B cell (primary cell): ENCODE data around the gene FAM177A1. TPM values are rescaled to one million over a fixed set of nuclear protein-coding genes. Genes with fewer than 3 reads are reported as not detected.

Source experiments
- ATAC-seq: fragments of 200-7000 bp; cut with Tn5 transposase; one replicate; pipeline ENCODE4 v1.10.0; 2021; ENCODE audit warnings: low read depth, mild to moderate bottlenecking, moderate number of reproducible peaks, moderate library complexity
- CTCF ChIA-PET: fragments of 350-600 bp; sonication (Branson Sonifier 250); formaldehyde crosslinking; loops from one replicate; lab custom pipeline; 2021; ENCODE audit warnings: antibody characterized with exemption, inconsistent platforms; lab: Charles Lee
- POLR2A ChIA-PET: fragments of 350-600 bp; sonication (Branson Sonifier 250); formaldehyde crosslinking; loops from one replicate; lab custom pipeline; 2021; ENCODE audit warnings: antibody characterized with exemption; lab: Charles Lee
- DNase-seq: peaks from one replicate; pipeline ENCODE4 v3.0.0; 2013
- H2AFZ ChIP-seq: 2 replicates; pipeline ENCODE4 v1.6.1; 2012; ENCODE audit warnings: mild to moderate bottlenecking, low read depth, low read length; ENCODE audit not compliant: insufficient read depth, poor library complexity, severe bottlenecking
- H3K27ac ChIP-seq, 2 donors: 1 replicate in 1 of 2; 2 replicates in 1 of 2; pipeline ENCODE4 v1.5.1; 2012 to 2013; ENCODE audit warnings: low read length in 2 of 2, mild to moderate bottlenecking in 2 of 2, moderate library complexity in 1 of 2
- H3K27me3 ChIP-seq, 4 experiments: fragments of 200-600 bp in 1 of 4; sonication (generic) in 1 of 4; replicated peaks in 1 of 4; 1 replicate in 2 of 4; 2 replicates in 2 of 4; pipeline versions ENCODE4 v1.6.1 to v1.7.0; 2013 to 2016; ENCODE audit warnings: low read length in 3 of 4, mild to moderate bottlenecking in 2 of 4, mixed read lengths in 1 of 4, moderate library complexity in 1 of 4; ENCODE audit not compliant: insufficient read depth in 4 of 4, control insufficient read depth in 3 of 4; ENCODE audit errors: control extremely low read depth in 1 of 4
- H3K36me3 ChIP-seq, 2 experiments: replicated peaks in 1 of 2; 1 replicate in 1 of 2; 2 replicates in 1 of 2; pipeline versions ENCODE4 v1.6.1 to v1.7.1; 2013; ENCODE audit warnings: low read length in 1 of 2; ENCODE audit not compliant: insufficient read depth in 2 of 2, control insufficient read depth in 1 of 2; ENCODE audit errors: control extremely low read depth in 1 of 2, extremely low read depth in 1 of 2
- H3K4me1 ChIP-seq, 2 donors: fragments of 200-600 bp in 1 of 2; sonication (generic) in 1 of 2; 1 replicate in 1 of 2; 2 replicates in 1 of 2; pipeline versions ENCODE4 v1.5.1 to v1.6.1; 2013 to 2017; ENCODE audit warnings: low read length in 2 of 2; ENCODE audit not compliant: control insufficient read depth in 2 of 2, insufficient read depth in 2 of 2
- H3K4me2 ChIP-seq: replicated peaks from 2 replicates; pipeline ENCODE3; 2012; ENCODE audit warnings: mild to moderate bottlenecking, low read depth, low read length; ENCODE audit not compliant: poor library complexity, severe bottlenecking
- H3K4me3 ChIP-seq, 5 experiments: fragments of 200-600 bp in 1 of 5; sonication (generic) in 1 of 5; 1 replicate in 3 of 5; 2 replicates in 2 of 5; pipeline versions ENCODE4 v1.5.1 to v1.7.0; 2011 to 2016; ENCODE audit warnings: low read length in 4 of 5, mild to moderate bottlenecking in 4 of 5, low read depth in 2 of 5, control low read depth in 1 of 5, moderate library complexity in 1 of 5; ENCODE audit not compliant: insufficient read depth in 1 of 5; ENCODE audit errors: control extremely low read depth in 1 of 5, extremely low read depth in 1 of 5
- H3K79me2 ChIP-seq: fragments of 200-600 bp; sonication (generic); one replicate; pipeline ENCODE4 v1.6.0; 2016; ENCODE audit warnings: low read length; ENCODE audit not compliant: control insufficient read depth, insufficient read depth
- H3K9ac ChIP-seq: fragments of 200-600 bp; sonication (generic); 2 replicates; pipeline ENCODE4 v1.6.1; 2017; ENCODE audit warnings: mild to moderate bottlenecking, low read length, moderate library complexity
- H3K9me3 ChIP-seq, 3 donors: one replicate each; pipeline versions ENCODE4 v1.6.1 to v1.7.1; 2013; ENCODE audit warnings: low read length in 2 of 3; ENCODE audit not compliant: control insufficient read depth in 2 of 3, insufficient read depth in 1 of 3; ENCODE audit errors: control extremely low read depth in 1 of 3
- H4K20me1 ChIP-seq: 2 replicates; pipeline ENCODE4 v1.6.0; 2012; ENCODE audit warnings: mild to moderate bottlenecking, low read length; ENCODE audit not compliant: insufficient read depth, control insufficient read depth, poor library complexity, severe bottlenecking
- H3K27ac Mint-ChIP-seq: one replicate; pipeline ENCODE4 v1.8.0; 2021; ENCODE audit warnings: mixed read lengths
- H3K27me3 Mint-ChIP-seq: one replicate; pipeline ENCODE4 v1.8.0; 2021; ENCODE audit warnings: mixed read lengths
- H3K4me1 Mint-ChIP-seq: one replicate; pipeline ENCODE4 v1.8.0; 2021; ENCODE audit warnings: mixed read lengths
- H3K4me3 Mint-ChIP-seq: one replicate; pipeline ENCODE4 v1.8.0; 2021; ENCODE audit warnings: mixed read lengths
- H3K9me3 Mint-ChIP-seq: one replicate; pipeline ENCODE4 v1.8.0; 2022; ENCODE audit warnings: mixed read lengths; ENCODE audit not compliant: insufficient read depth
- CTCF ChIP-seq: fragments of 200-600 bp; IDR thresholded peaks from one replicate; pipeline ENCODE4 v1.8.0; 2022; ENCODE audit warnings: antibody characterized with exemption, mild to moderate bottlenecking
- EZH2 ChIP-seq: IDR thresholded peaks from 2 replicates; pipeline ENCODE4 v1.6.1; 2012; ENCODE audit warnings: borderline replicate concordance, low read depth, mild to moderate bottlenecking, moderate library complexity, low read length; ENCODE audit not compliant: insufficient read depth, poor library complexity, severe bottlenecking
- WGBS: methylation state at CpG from one replicate; pipeline ENCODE4 v1.1.5; 2013; ENCODE audit warnings: missing lambda C conversion rate; ENCODE audit not compliant: insufficient coverage; 5-methylcytosine and 5-hydroxymethylcytosine counted together
- intact Hi-C: fragments of 100-400 bp; cut with micrococcal nuclease; formaldehyde crosslinking; loops from one replicate; pipeline ENCODE4 v1.10.0; 2022
- polyA plus RNA-seq: library from polyadenylated mRNA; depleted of rRNA; stranded (reverse); fragments of >200 nt; gene quantifications from 2 replicates; pipeline ENCODE4 v1.2.3, GENCODE V29; 2012
- total RNA-seq, 2 donors: library from RNA; stranded (reverse); fragments of 120-200 nt in 1 of 2; gene quantifications; 1 replicate in 1 of 2; 2 replicates in 1 of 2; pipeline versions ENCODE4 v1.2.3 to v1.2.4, GENCODE V29; 2013 to 2022

FAM177A1 gene
- total and polyA plus RNA-seq, 2 donors (not counting 1 experiment from before 2014, with no cell fraction given) = 14.3 to 32.1 TPM

GRCh38 chr14:35123388-35123703 is 77.3 kb downstream of the FAM177A1 start:
- DNase-seq = no peak
- Histone ChIP-seq H3K4me1 (peaks cover 19 to 24% of the 10 kb centered on the region in 2 donors), H3K9me3 (no peaks in the 10 kb centered on the region), H3K27ac (peak overlapping the region in 1 of 2 donors; percentile 100), H3K27me3 (no peaks in the 10 kb centered on the region), H3K9ac (peak overlapping the region; percentile 98), H3K79me2 (peaks cover 65% of the 10 kb centered on the region), H3K4me3 (peak overlapping the region in 4 of 5 experiments; percentile 70 to 85 (median 74)), H4K20me1 (no peaks in the 10 kb centered on the region), H3K36me3 (peaks cover 0 to 3% of the 10 kb centered on the region in 2 experiments), H3K4me2 (peak overlapping the region; percentile 76), H2AFZ (peak overlapping the region; percentile 93)
- ChIA-PET CTCF (interaction anchor here (0.6 to 2.1 kb wide), 7 partner anchors 17 to 299 kb away, joined by 3 to 8 read pairs (median 4); partner anchors contain the start of gene NFKBIA), POLR2A (interaction anchor here (3.1 kb wide), 1 partner anchor 281 kb away, joined by 30 read pairs; the partner anchor contains the start of gene NFKBIA)
- no peak for TF ChIP-seq EZH2
- TF ChIP-seq CTCF = no peak
- Mint-ChIP-seq H3K4me1 (peaks cover 45% of the 10 kb centered on the region), H3K27me3 (no peaks in the 10 kb centered on the region), H3K4me3 (peak overlapping the region; percentile 100), H3K9me3 (no peaks in the 10 kb centered on the region), H3K27ac (peak overlapping the region; percentile 99)
- 55% methylated on average over 2 of the region's 3 CpGs for WGBS
- intact Hi-C loops = loop anchor here (2.0 to 5.0 kb wide), 3 partner anchors 586 to 685 kb away; partner anchors contain the start of genes EAPP, RALGAPA1 and SPTSSA
- ATAC-seq = no peak

GRCh38 chr14:35124127-35124526 is 78.1 kb downstream of the FAM177A1 start:
- ATAC-seq (no peak), DNase-seq (no peak)
- TF ChIP-seq CTCF = no peak
- no peak for TF ChIP-seq EZH2
- H3K27me3 ChIP-seq = no peaks in the 10 kb centered on the region
- no peaks in the 10 kb centered on the region for H3K9me3 Mint-ChIP-seq
- peaks cover 40% of the 10 kb centered on the region for H3K4me1 Mint-ChIP-seq
- peaks cover 19 to 24% of the 10 kb centered on the region in 2 donors for H3K4me1 ChIP-seq
- H2AFZ ChIP-seq = no peak overlapping the region
- H3K9me3 ChIP-seq = no peaks in the 10 kb centered on the region
- H3K4me3 ChIP-seq = no peak overlapping the region
- peaks cover 59% of the 10 kb centered on the region for H3K79me2 ChIP-seq
- CTCF ChIA-PET = interaction anchor here (0.6 to 2.1 kb wide), 8 partner anchors 12 to 298 kb away, joined by 3 to 8 read pairs (median 4); partner anchors contain the start of gene NFKBIA
- POLR2A ChIA-PET = interaction anchor here (0.7 to 3.1 kb wide), 2 partner anchors 46 to 280 kb away, joined by 3 to 30 read pairs; partner anchors contain the start of gene NFKBIA
- peak overlapping the region; percentile 100 for H3K4me3 Mint-ChIP-seq
- H3K36me3 ChIP-seq = peaks cover 0 to 6% of the 10 kb centered on the region in 2 experiments
- no peak overlapping the region for H3K27ac ChIP-seq
- no peaks in the 10 kb centered on the region for H3K27me3 Mint-ChIP-seq
- H3K9ac ChIP-seq = no peak overlapping the region
- H3K4me2 ChIP-seq = peak overlapping the region; percentile 76
- H4K20me1 ChIP-seq = no peaks in the 10 kb centered on the region
- intact Hi-C loops = loop anchor here (5.0 kb wide), 1 partner anchor 587 kb away; the partner anchor contains the start of gene EAPP
- no CpG with 5 or more reads among the region's 1 CpG for WGBS
- no peak overlapping the region for H3K27ac Mint-ChIP-seq
